ENCODE data around the gene RNF8. TPM values are rescaled to one million over a fixed set of nuclear protein-coding genes. Genes with fewer than 3 reads are reported as not detected.
"Not testable (repeated sequence)": the region's sequence is repeated elsewhere in the genome, so short reads cannot be mapped to it uniquely, and the experiment has no call there.

RNF8 gene
- total RNA-seq, 2 donors from 2014 or later: 38.2 to 51.1 TPM

GRCh38 chr6:37305841-37306425, 47.9 kb upstream of the RNF8 start:
- Histone ChIP-seq H3K9me3 (ENCODE audit: control insufficient read depth, low read length) (no peaks in the 10 kb centered on the region), H3K27me3 (ENCODE audit: control insufficient read depth, insufficient read depth, low read length, poor library complexity, severe bottlenecking) (no peaks in the 10 kb centered on the region), H3K4me1 (ENCODE audit: control insufficient read depth, insufficient read depth, low read length) (peaks cover 4% of the 10 kb centered on the region), H3K36me3 (ENCODE audit: control insufficient read depth, insufficient read depth, low read length) (peaks cover 36% of the 10 kb centered on the region), H3K27ac (ENCODE audit: low read depth, low read length) (no peak overlapping the region), H3K9ac (ENCODE audit: extremely low read depth, low read length, poor library complexity, severe bottlenecking) (no peak overlapping the region), H3K4me3 (ENCODE audit: low read length) (no peak overlapping the region)
- TF ChIP-seq CTCF (conservative IDR thresholded peaks at IDR 0.05): no peak
- H3K4me1 Mint-ChIP-seq: peaks cover 11% of the 10 kb centered on the region
- no peaks in the 10 kb centered on the region for H3K9me3 Mint-ChIP-seq
- peaks cover 22% of the 10 kb centered on the region for H3K36me3 Mint-ChIP-seq (ENCODE audit: low read depth)
- no peaks in the 10 kb centered on the region for H3K27me3 Mint-ChIP-seq (ENCODE audit: insufficient read depth)
- DNase-seq: no peak
- H3K4me3 Mint-ChIP-seq: no peak overlapping the region
- no peak overlapping the region for H3K27ac Mint-ChIP-seq
- WGBS, 2 experiments (ENCODE audit: insufficient coverage in 1 of 2, insufficient read length in 1 of 2): 90 to 95% methylated on average over 2 to 4 of the region's 4 CpGs

GRCh38 chr6:37306624-37307222, 47.1 kb upstream of the RNF8 start:
- no peak overlapping the region for H3K27ac Mint-ChIP-seq
- no peaks in the 10 kb centered on the region for H3K27me3 ChIP-seq (ENCODE audit: control insufficient read depth, insufficient read depth, low read length, poor library complexity, severe bottlenecking)

GRCh38 chr6:37307484-37307883, 46.3 kb upstream of the RNF8 start:
- H3K9me3 Mint-ChIP-seq; H3K27ac ChIP-seq (ENCODE audit: low read depth, low read length); H3K9me3 ChIP-seq (ENCODE audit: control insufficient read depth, low read length); H3K27me3 ChIP-seq (ENCODE audit: control insufficient read depth, insufficient read depth, low read length, poor library complexity, severe bottlenecking); H3K9ac ChIP-seq (ENCODE audit: extremely low read depth, low read length, poor library complexity, severe bottlenecking); H3K4me3 ChIP-seq (ENCODE audit: low read length); DNase-seq; H3K4me3 Mint-ChIP-seq; H3K27ac Mint-ChIP-seq; H3K27me3 Mint-ChIP-seq (ENCODE audit: insufficient read depth): not testable (repeated sequence)
- H3K36me3 ChIP-seq (ENCODE audit: control insufficient read depth, insufficient read depth, low read length): peaks cover 33% of the 10 kb centered on the region
- Mint-ChIP-seq H3K4me1 (peaks cover 22% of the 10 kb centered on the region), H3K36me3 (ENCODE audit: low read depth) (peaks cover 25% of the 10 kb centered on the region)
- peaks cover 10% of the 10 kb centered on the region for H3K4me1 ChIP-seq (ENCODE audit: control insufficient read depth, insufficient read depth, low read length)
- 95 to 96% methylated on average over 9 to 10 of the region's 10 CpGs for WGBS, 2 experiments (ENCODE audit: insufficient coverage in 1 of 2, insufficient read length in 1 of 2)

More at GRCh38 chr6:37306624-37307222, 47.1 kb upstream of the RNF8 start:
- Histone ChIP-seq H3K36me3 (ENCODE audit: control insufficient read depth, insufficient read depth, low read length) (peaks cover 35% of the 10 kb centered on the region), H3K4me3 (ENCODE audit: low read length) (no peak overlapping the region), H3K9me3 (ENCODE audit: control insufficient read depth, low read length) (no peaks in the 10 kb centered on the region), H3K27ac (ENCODE audit: low read depth, low read length) (no peak overlapping the region), H3K4me1 (ENCODE audit: control insufficient read depth, insufficient read depth, low read length) (peaks cover 6% of the 10 kb centered on the region), H3K9ac (ENCODE audit: extremely low read depth, low read length, poor library complexity, severe bottlenecking) (no peak overlapping the region)
- Mint-ChIP-seq H3K4me1 (peaks cover 18% of the 10 kb centered on the region), H3K36me3 (ENCODE audit: low read depth) (peaks cover 22% of the 10 kb centered on the region), H3K4me3 (no peak overlapping the region), H3K9me3 (no peaks in the 10 kb centered on the region), H3K27me3 (ENCODE audit: insufficient read depth) (no peaks in the 10 kb centered on the region)
- DNase-seq: no peak
- TF ChIP-seq CTCF (conservative IDR thresholded peaks at IDR 0.05): peak; percentile 64
- 93 to 96% methylated on average over 4 of the region's 4 CpGs for WGBS, 2 experiments (ENCODE audit: insufficient coverage in 1 of 2, insufficient read length in 1 of 2)
